NCI-H524 treated with DMSO at 0.1 percent for 48 hours (cell line): ENCODE data around the gene TDRD3.

ENCODE experiments used
- DNase-seq: peaks from one replicate; lab custom pipeline; 2025; lab: John Stamatoyannopoulos, UW

The TDRD3 gene

GRCh38 chr13:60575142-60575541 lies 178.1 kb downstream of the TDRD3 start:
- DNase-seq = no peak

- no peak for DNase-seq
Observed at GRCh38 chr13:60577761-60578160, 180.7 kb downstream of the TDRD3 start.

- no peak for DNase-seq
Observed at GRCh38 chr13:60583196-60583888, 186.3 kb downstream of the TDRD3 start.

GRCh38 chr13:60583911-60584753 lies 187.1 kb downstream of the TDRD3 start:
- no peak for DNase-seq

GRCh38 chr13:60584976-60585375 lies 188.0 kb downstream of the TDRD3 start:
- DNase-seq = no peak

GRCh38 chr13:60590800-60591747 lies 194.1 kb downstream of the TDRD3 start:
- no peak for DNase-seq

- no peak for DNase-seq
Observed at GRCh38 chr13:60603049-60603448, 206.0 kb downstream of the TDRD3 start.

- no peak for DNase-seq
Observed at GRCh38 chr13:60604058-60604457, 207.0 kb downstream of the TDRD3 start.

GRCh38 chr13:60608954-60609353 lies 211.9 kb downstream of the TDRD3 start:
- DNase-seq = no peak

- no peak for DNase-seq
Observed at GRCh38 chr13:60611523-60611922, 214.5 kb downstream of the TDRD3 start.

GRCh38 chr13:60612593-60612992 lies 215.6 kb downstream of the TDRD3 start:
- no peak for DNase-seq

GRCh38 chr13:60613080-60613479 lies 216.1 kb downstream of the TDRD3 start:
- no peak for DNase-seq

- no peak for DNase-seq
Observed at GRCh38 chr13:60617991-60618733, 221.1 kb downstream of the TDRD3 start.

- no peak for DNase-seq
Observed at GRCh38 chr13:60619461-60619860, 222.4 kb downstream of the TDRD3 start.

- DNase-seq = no peak
Observed at GRCh38 chr13:60620611-60621395, 223.8 kb downstream of the TDRD3 start.

GRCh38 chr13:60623151-60623550 lies 226.1 kb downstream of the TDRD3 start:
- no peak for DNase-seq
